K562 (cell line): ENCODE results near the gene SCN1A. TPM values are rescaled to one million over a fixed set of nuclear protein-coding genes. Genes with fewer than 3 reads are reported as not detected.

ENCODE experiments used
- CBX1 ChIP-seq: sonication (generic); IDR thresholded peaks from 2 replicates; pipeline ENCODE4 v1.6.1; 2016; ENCODE audit warnings: antibody characterized with exemption, low read depth, mild to moderate bottlenecking
- GATAD2A ChIP-seq: fragments of 450-650 bp; IDR thresholded peaks from 2 replicates; pipeline ENCODE4 v1.6.1; 2017
- HDGF ChIP-seq: fragments of 450-650 bp; IDR thresholded peaks from 2 replicates; pipeline ENCODE4 v1.6.1; 2016
- HMG20A ChIP-seq: fragments of 450-650 bp; formaldehyde crosslinking; conservative IDR thresholded peaks from 2 replicates; pipeline ENCODE4 v1.4.0; 2020; ENCODE audit warnings: mild to moderate bottlenecking, mixed read lengths
- HNRNPL ChIP-seq: fragments of 200-400 bp; formaldehyde crosslinking; IDR thresholded peaks from 2 replicates; pipeline ENCODE4 v1.6.1; 2017; ENCODE audit warnings: low read depth, mild to moderate bottlenecking, low read length
- ILF3 ChIP-seq: fragments of 450-650 bp; IDR thresholded peaks from 2 replicates; pipeline ENCODE4 v1.6.1; 2018; ENCODE audit warnings: antibody characterized with exemption, mild to moderate bottlenecking, moderate library complexity, borderline replicate concordance
- KLF16 ChIP-seq: IDR thresholded peaks from 2 replicates; pipeline ENCODE4 v1.6.1; 2016; ENCODE audit warnings: antibody characterized with exemption
- MCM2 ChIP-seq: fragments of 450-650 bp; IDR thresholded peaks from 2 replicates; pipeline ENCODE4 v1.6.1; 2017; ENCODE audit warnings: low read depth, mild to moderate bottlenecking
- MECOM ChIP-seq: fragments of 250-450 bp; sonication (Bioruptor Pico); IDR thresholded peaks from 2 replicates; pipeline ENCODE4 v1.8.0; 2022; ENCODE audit warnings: inconsistent platforms
- PHB ChIP-seq: fragments of 250-450 bp; sonication (Bioruptor Pico); IDR thresholded peaks from 2 replicates; pipeline ENCODE4 v1.5.0; 2021
- POLR2AphosphoS2 ChIP-seq: IDR thresholded peaks from 2 replicates; pipeline ENCODE4 v1.6.1; 2012; ENCODE audit warnings: low read length, improper control_type of control experiment
- SIN3A ChIP-seq, 2 experiments: fragments of 150-350 bp in 1 of 2; IDR thresholded peaks; 2 replicates each; pipeline ENCODE4 v1.6.1; 2011 to 2016; ENCODE audit warnings: borderline replicate concordance in 2 of 2, low read depth in 2 of 2, low read length in 2 of 2, mild to moderate bottlenecking in 2 of 2, moderate library complexity in 2 of 2; ENCODE audit not compliant: control insufficient read depth in 1 of 2
- TRIM28 ChIP-seq: fragments of 450-650 bp; IDR thresholded peaks from 2 replicates; pipeline ENCODE4 v1.6.1; 2017
- ZNF354B ChIP-seq: fragments of 250-450 bp; sonication (Bioruptor Pico); IDR thresholded peaks from 2 replicates; pipeline ENCODE4 v1.4.0; 2020
- ZNF408 ChIP-seq: fragments of 250-450 bp; sonication (Bioruptor Pico); IDR thresholded peaks from 2 replicates; pipeline ENCODE4 v1.4.0; 2020; ENCODE audit warnings: low read depth, mild to moderate bottlenecking, moderate library complexity
- ZNF431 ChIP-seq: sonication (generic); formaldehyde crosslinking; IDR thresholded peaks from 2 replicates; pipeline ENCODE4 v1.8.0; 2022; ENCODE audit warnings: mild to moderate bottlenecking, missing genetic modification reagents
- ZNF57 ChIP-seq: fragments of 450-650 bp; formaldehyde crosslinking; IDR thresholded peaks from 2 replicates; pipeline ENCODE4 v1.4.0; 2020; ENCODE audit warnings: mild to moderate bottlenecking, moderate library complexity
- ZNF583 ChIP-seq: fragments of 250-450 bp; sonication (Bioruptor Pico); IDR thresholded peaks from 2 replicates; pipeline ENCODE4 v1.4.0; 2020
- ZNF668 ChIP-seq: fragments of 250-450 bp; sonication (Bioruptor Pico); IDR thresholded peaks from 2 replicates; pipeline ENCODE4 v1.8.0; 2022; ENCODE audit warnings: mild to moderate bottlenecking, inconsistent platforms
- ZNF830 ChIP-seq: fragments of 250-450 bp; sonication (Bioruptor Pico); IDR thresholded peaks from 2 replicates; pipeline ENCODE4 v1.5.0; 2021; ENCODE audit warnings: mild to moderate bottlenecking
- polyA plus RNA-seq, 8 experiments: library from polyadenylated mRNA; depleted of rRNA in 4 of 8; stranded (reverse) in 5 of 8; unstranded in 3 of 8; fragments of >200 nt; fragmentation: Nextera tagmentation in 2 of 8; fragmentation: Illumina TruSeq in 1 of 8; extraction: Ambion mirVana in 2 of 8; extraction: Trizol in 1 of 8; gene quantifications; 2 replicates each; pipeline versions ENCODE4 v1.2.1 to v1.2.3, GENCODE V29; 2011 to 2014; ENCODE audit warnings: inconsistent platforms in 1 of 8, missing spikeins in 1 of 8
- total RNA-seq, 7 experiments: library from RNA; depleted of rRNA in 6 of 7; stranded (reverse); fragments of >200 nt in 6 of 7; fragmentation: Illumina TruSeq in 2 of 7; extraction: Trizol in 2 of 7; gene quantifications; 2 replicates each; pipeline versions ENCODE4 v1.2.1 to v1.2.3, GENCODE V29; 2011 to 2021; ENCODE audit warnings: low replicate concordance in 1 of 7
- TF ChIP-seq, protein P1 (sequence below): fragments of 150-350 bp; conservative IDR thresholded peaks from 2 replicates; pipeline ENCODE4 v1.6.1; 2014; ENCODE audit warnings: low read length
- TF ChIP-seq, protein P2 (sequence below): fragments of 200-800 bp; sonication (Bioruptor generic); IDR thresholded peaks from 2 replicates; pipeline ENCODE4 v1.6.1; 2017; ENCODE audit warnings: missing genetic modification characterization, missing compliant biosample characterization
- TF ChIP-seq, protein P3 (sequence below): fragments of 450-650 bp; IDR thresholded peaks from 2 replicates; pipeline ENCODE4 v1.6.1; 2014; ENCODE audit warnings: low read depth, mild to moderate bottlenecking, moderate library complexity, borderline replicate concordance

SCN1A gene
- total and polyA plus RNA-seq, 9 of the 15 experiments (the other 6 are each of a cell fraction or from before 2014, with no cell fraction given) = not detected

DNA sequence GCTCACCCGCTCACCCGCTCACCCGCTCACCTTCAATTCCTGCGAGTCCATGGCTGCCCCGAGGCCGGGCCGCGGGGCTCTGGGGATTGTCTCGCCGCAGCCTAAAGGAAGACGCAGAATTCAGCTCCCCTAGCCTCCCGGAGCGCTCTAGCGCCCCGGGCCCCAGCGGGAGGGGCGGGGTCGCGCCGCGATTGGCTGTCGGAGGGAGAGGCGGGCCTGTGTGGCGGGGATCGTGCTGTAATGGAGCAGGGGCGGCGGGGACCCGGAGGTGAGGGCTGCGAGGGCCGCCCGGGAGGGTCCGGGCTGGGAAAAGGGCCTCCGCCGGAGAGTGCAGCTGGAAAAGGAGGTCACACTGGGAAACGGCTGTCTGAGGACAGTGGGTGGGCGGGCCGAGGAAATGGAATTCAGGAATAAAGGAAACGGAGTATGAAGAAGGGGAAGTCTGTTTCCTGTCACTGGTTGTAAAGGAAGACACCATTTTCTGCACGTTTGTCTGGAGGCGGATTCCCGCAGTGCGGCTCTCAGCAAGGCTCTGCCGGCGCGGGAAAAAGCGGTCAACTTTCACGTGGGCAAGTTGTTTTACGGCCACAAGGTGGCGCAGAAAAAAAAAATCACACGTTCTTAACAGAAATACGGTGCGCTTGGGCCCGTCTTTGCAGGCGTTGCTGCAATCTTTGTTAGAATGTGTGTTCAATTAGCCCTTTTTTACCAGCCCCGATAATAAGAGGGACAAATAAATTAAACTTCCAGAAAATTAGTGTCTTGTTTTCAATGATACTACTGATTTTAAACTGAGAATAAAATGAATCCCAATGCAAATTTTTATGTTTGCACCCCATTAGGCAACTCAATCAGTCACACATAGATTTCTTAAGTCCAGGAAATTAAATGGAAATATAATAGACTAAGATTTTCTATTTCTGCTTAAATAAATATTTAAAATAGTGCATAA is 173.9 kb downstream of the SCN1A start, which contains the start of gene TTC21B (continued):
- TF ChIP-seq, protein P1, sequence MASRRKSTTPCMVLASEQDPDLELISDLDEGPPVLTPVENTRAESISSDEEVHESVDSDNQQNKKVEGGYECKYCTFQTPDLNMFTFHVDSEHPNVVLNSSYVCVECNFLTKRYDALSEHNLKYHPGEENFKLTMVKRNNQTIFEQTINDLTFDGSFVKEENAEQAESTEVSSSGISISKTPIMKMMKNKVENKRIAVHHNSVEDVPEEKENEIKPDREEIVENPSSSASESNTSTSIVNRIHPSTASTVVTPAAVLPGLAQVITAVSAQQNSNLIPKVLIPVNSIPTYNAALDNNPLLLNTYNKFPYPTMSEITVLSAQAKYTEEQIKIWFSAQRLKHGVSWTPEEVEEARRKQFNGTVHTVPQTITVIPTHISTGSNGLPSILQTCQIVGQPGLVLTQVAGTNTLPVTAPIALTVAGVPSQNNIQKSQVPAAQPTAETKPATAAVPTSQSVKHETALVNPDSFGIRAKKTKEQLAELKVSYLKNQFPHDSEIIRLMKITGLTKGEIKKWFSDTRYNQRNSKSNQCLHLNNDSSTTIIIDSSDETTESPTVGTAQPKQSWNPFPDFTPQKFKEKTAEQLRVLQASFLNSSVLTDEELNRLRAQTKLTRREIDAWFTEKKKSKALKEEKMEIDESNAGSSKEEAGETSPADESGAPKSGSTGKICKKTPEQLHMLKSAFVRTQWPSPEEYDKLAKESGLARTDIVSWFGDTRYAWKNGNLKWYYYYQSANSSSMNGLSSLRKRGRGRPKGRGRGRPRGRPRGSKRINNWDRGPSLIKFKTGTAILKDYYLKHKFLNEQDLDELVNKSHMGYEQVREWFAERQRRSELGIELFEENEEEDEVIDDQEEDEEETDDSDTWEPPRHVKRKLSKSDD = no peak
- TF ChIP-seq SIN3A (IDR thresholded peaks at IDR 0.05; ENCODE audit: borderline replicate concordance in 2 of 2, control insufficient read depth in 1 of 2, low read depth in 2 of 2, low read length in 2 of 2) (peak in 1 of 2 experiments; percentile 87; a peak in 3 of 4 replicates), ZNF408 (CRISPR knock-in tag) (no peak), PHB (CRISPR knock-in tag) (no peak), HMG20A (CRISPR knock-in tag) (no peak), ZNF431 (CRISPR knock-in tag) (peak; percentile 76), HDGF (no peak), ZNF354B (CRISPR knock-in tag) (no peak), TRIM28 (peak; percentile 68; the same call in 1 of the 2 replicates), CBX1 (no peak; the same call in none of the 2 replicates), GATAD2A (peak; percentile 63; the same call in 1 of the 2 replicates), HNRNPL (no peak), MCM2 (no peak), ZNF57 (no peak), ZNF668 (CRISPR knock-in tag) (no peak), KLF16 (peak; percentile 66; the same call in 1 of the 2 replicates), ILF3 (no peak), ZNF583 (CRISPR knock-in tag) (no peak), POLR2AphosphoS2 (no peak), ZNF830 (no peak), MECOM (CRISPR knock-in tag) (peak; percentile 39; the same call in 1 of the 2 replicates)
- TF ChIP-seq, protein P2, sequence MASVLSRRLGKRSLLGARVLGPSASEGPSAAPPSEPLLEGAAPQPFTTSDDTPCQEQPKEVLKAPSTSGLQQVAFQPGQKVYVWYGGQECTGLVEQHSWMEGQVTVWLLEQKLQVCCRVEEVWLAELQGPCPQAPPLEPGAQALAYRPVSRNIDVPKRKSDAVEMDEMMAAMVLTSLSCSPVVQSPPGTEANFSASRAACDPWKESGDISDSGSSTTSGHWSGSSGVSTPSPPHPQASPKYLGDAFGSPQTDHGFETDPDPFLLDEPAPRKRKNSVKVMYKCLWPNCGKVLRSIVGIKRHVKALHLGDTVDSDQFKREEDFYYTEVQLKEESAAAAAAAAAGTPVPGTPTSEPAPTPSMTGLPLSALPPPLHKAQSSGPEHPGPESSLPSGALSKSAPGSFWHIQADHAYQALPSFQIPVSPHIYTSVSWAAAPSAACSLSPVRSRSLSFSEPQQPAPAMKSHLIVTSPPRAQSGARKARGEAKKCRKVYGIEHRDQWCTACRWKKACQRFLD (CRISPR knock-in tag) = peak; percentile 89; the same call in 1 of the 2 replicates
- TF ChIP-seq, protein P3, sequence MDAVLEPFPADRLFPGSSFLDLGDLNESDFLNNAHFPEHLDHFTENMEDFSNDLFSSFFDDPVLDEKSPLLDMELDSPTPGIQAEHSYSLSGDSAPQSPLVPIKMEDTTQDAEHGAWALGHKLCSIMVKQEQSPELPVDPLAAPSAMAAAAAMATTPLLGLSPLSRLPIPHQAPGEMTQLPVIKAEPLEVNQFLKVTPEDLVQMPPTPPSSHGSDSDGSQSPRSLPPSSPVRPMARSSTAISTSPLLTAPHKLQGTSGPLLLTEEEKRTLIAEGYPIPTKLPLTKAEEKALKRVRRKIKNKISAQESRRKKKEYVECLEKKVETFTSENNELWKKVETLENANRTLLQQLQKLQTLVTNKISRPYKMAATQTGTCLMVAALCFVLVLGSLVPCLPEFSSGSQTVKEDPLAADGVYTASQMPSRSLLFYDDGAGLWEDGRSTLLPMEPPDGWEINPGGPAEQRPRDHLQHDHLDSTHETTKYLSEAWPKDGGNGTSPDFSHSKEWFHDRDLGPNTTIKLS = peak; percentile 81
